HG03460 (cell line): ENCODE results near the gene CLIP4.
"Not testable (repeated sequence)": the region's sequence is repeated elsewhere in the genome, so short reads cannot be mapped to it uniquely, and the experiment has no call there.

ENCODE experiments used
- ATAC-seq: cut with Tn5 transposase; IDR thresholded peaks from one replicate; pipeline ENCODE4 v1.9.1; 2021; ENCODE audit not compliant: unreplicated experiment

CLIP4 gene

DNA sequence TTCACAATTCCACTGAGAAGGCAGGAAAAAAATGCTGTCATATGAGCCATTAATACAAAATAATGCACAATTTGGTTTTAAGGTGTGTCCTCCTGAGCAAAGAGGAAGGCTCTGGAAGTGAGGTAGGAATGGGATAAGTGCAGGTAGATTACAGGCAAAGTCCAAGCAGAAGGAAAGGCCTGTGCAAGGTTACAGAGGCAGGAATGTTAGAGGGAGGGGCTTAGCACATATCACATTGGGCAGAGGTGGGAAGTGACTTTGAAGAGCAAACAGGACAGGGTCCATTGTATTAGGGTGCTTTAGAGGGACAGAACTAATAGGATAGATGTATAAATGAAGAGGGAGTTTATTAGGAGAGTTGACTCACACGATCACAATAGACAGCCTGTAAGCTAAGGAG, 14.7 kb upstream of the CLIP4 start:
- no peak for ATAC-seq

DNA sequence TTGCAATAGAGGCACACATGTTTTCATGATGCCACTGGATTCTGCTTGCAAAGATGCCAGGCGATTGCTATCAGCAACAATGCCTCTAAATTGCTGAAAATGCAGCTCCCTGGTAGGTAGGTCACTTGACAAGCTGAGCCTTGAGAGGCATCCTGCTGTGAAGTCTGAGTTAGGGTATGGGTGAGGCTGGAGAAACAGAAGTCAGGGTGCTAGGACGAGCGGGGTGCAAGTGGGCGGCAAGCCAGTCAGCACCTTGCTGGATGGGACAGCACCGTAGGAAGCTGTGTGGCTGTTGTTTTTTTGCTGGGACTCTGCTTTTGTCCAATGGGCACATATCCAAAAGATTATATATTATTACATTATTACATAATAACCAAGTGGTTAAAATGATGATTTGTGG, 10.5 kb upstream of the CLIP4 start:
- no peak for ATAC-seq

DNA sequence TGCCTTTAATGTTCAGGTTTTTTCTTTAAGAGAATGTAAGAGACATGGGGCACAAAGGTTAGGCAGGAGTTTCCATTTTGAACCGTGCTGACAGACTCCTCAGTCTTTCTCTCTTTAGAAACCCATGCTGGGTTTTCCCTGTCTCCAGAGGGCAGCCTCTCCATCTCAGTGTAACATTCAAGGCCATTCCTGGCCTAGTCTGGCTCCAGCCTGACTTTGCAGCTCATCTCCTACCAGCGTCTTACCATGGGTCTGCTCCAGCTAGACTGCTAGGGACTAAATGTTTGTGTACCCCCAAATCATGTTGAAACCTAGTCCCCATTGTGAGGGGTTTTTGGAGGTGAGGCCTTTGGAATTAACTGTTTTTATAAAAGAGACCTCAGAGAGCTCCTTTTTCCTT, 9.8 kb upstream of the CLIP4 start:
- ATAC-seq = no peak

DNA sequence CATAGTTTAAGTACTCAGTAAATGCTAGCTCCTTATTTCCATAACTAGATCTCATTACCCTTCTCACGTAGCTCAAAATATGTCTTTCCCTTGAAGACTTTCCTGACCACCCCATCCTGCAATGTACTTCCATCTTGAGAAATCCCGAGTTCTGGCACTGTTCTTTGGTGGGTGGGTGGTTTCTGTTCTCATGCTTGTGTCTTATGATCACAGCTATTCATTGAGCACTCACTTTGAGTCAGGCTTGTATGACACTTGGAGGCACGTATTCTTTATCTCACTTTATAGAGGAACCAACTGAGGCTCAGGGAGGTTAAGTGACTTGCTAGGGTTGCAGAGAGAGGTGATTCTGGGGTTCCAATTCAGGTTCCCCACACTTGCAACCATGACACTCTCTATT, 9.0 kb upstream of the CLIP4 start:
- ATAC-seq = no peak

DNA sequence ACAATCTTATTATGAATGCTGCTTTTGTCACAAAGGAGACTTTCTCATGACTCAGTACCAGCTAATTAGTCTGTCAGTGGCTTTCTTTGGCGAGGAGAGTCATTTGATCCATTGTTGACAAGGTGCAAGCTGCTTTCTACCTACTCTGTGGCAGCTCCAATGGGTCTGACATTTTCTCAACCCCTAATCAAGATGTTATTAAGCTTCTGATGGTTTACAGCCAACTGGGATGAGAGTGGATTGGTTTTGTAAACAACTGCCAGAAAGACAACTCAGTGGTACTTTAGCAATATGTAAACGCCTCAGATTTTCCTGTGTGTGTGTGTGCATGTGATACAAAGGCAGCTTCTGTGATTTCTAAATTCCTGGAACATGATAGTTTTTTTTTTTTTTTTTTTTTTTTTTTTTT, 8.2 kb upstream of the CLIP4 start:
- ATAC-seq = no peak

DNA sequence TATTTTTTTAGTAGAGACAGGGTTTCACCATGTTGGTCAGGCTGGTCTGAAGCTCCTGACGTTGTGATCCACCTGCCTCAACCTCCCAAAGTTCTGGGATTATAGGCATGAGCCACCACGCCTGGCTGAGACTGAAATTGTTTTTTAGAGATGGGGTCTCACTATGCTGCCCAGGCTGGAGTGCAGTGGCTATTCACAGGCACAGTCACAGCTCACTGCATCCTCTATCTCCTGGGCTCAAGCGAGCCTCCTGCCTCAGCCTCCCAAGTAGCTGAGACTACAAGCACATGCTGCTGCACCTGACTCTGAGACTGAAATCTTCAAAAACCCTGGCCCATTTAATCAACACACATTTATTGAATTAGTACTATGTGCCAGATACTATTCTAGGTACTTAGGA, 7.7 kb upstream of the CLIP4 start:
- ATAC-seq = not testable (repeated sequence)

DNA sequence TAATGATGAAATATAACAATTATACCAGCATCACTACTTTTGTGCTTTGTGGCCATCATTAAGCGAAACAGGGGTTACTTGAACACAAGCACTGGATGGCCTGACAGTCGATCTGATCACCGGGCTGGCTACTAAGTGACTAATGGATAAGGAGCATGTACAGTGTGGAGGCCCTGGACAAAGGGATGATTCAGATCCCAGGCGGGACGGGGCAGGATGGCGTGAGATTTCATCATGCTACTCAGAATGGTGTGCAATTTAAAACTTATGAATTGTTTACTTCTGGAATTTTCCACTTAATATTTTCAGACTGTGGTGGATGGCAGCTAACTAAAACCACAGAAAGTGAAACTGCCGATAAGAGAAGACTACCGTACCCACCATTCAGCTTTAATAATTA, 7.0 kb upstream of the CLIP4 start:
- no peak for ATAC-seq

DNA sequence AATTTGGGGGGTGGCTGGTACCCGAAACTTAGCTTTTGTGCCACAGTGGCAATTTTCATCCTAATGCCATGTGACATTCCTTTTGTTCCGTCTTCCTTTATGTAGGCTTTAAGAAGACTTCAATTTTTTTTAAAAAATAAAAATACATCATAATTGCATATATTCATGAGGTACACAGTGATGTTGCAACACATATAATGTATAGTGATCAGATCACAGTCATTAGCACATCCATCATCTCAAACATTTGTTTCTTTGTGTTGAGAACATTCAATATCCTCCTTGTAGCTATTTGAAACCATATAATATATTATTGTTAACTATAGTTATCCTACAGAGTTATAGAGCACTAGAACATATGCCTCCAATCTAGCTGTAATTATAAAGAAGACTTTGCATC, 6.0 kb upstream of the CLIP4 start:
- ATAC-seq = no peak

DNA sequence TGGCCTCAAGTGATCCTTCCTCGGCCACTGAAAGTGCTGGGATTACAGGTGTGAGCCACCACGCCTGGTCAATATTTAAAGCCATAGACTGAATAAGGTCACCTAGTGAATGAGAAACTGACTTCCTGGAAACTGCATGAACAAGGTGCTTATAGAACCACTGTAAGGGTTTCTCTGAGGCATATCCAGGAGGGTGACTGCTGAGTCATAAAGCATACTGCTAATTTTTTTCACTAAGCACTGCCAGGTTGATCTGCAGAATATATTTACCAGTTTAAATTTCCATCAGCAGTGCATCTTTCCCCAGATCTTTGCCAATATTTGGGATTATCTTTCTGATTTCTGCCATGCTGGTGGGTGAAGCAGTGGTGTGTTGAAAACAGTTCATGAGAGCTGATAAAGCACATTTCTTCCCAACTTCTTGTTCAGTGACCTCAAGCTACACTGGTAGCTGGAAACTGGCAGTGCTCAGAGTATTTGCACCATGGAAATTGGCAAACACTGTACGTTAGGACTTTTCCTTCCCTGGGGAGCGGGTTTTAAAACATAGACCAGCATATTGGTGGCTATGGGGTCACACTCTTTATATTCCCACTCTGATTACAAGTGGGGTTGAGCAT, 4.2 kb upstream of the CLIP4 start:
- peak; percentile 43 for ATAC-seq

DNA sequence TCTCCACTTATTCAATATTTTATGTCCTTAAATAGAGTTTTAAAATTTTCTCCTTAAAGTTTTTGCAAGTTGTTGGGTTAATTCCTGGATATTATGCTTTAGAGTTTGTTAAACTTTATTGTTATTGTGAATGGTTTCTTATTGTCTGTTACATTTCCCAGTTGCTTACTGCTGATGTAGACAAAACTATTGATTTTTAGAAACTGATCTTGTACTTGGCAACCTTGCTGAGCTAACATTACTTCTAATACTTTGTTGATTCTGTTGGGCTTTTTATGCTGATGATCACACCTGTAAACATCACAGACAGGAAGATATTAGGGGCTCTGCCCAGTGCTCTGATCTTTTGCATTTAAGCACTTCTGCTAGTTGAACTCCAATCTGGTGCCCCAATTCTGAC, 2.8 kb upstream of the CLIP4 start:
- no peak for ATAC-seq

DNA sequence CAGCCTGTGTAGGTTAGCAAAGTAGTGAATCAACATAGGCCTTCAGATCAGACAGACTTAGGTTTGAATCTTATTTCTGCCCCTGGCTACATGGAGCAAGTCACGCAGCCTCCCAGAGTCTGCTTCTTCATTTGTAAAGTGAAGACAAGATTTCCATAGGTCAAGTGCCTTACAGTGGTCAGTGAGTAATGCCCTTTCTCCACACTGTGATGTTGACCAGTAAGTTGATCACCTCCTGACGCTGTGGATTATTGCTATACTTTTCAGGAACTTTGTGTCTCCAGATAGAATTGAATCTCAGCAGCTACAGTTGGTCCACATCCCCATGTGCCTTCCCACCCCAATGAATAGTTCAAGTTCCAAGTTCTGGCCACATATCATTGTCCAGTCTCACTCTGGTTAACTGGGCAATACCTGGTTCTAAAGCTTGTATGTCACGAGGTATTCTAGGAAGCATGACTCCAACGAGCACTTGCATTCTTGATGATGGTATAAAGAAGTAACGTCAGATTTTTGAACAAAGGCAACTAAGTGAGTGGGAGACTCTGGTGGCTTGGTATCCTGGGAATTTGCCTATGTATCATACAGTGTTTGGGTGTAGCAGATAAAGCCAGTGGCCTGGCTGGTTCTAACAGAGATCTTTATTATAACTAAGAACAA, 2.1 kb upstream of the CLIP4 start:
- no peak for ATAC-seq

DNA sequence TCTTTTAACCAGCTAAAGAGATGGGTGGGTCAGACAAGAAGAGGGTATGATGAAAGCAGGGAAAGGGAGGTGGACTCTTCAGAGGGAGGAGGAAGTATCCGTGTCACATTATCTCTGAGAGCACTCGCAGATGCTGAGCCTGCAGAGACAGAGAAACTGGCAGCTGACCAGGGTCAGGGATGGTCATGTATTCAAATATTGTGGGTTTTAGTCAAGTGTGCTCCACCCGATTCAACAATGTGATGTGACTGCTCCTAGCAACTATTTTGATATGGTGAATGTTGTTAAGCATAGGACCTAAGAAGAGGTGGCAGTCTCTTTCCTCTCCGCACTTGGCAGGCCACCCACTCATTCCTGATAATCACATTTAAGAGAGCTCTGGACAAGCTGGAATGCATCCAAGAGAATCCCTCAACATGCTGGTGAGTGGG, 1.3 kb upstream of the CLIP4 start:
- no peak for ATAC-seq

DNA sequence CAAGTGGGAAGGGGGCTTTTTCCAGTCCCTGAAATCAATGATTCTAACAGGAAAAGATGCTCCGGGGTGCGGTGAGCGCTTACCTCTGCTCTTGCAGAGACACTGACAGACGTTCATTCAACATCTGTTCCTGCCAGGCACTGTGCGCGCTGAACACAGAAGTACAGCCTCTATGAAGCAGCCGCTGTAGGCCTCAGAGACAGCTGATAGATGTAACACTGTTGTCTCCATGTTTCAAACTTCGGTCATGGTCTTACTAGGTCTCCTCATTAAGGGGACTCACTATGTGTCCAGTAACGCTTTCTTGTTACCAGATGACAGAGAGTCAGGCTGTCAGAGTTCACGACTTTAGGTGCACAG, 649 bp upstream of the CLIP4 start:
- no peak for ATAC-seq

DNA sequence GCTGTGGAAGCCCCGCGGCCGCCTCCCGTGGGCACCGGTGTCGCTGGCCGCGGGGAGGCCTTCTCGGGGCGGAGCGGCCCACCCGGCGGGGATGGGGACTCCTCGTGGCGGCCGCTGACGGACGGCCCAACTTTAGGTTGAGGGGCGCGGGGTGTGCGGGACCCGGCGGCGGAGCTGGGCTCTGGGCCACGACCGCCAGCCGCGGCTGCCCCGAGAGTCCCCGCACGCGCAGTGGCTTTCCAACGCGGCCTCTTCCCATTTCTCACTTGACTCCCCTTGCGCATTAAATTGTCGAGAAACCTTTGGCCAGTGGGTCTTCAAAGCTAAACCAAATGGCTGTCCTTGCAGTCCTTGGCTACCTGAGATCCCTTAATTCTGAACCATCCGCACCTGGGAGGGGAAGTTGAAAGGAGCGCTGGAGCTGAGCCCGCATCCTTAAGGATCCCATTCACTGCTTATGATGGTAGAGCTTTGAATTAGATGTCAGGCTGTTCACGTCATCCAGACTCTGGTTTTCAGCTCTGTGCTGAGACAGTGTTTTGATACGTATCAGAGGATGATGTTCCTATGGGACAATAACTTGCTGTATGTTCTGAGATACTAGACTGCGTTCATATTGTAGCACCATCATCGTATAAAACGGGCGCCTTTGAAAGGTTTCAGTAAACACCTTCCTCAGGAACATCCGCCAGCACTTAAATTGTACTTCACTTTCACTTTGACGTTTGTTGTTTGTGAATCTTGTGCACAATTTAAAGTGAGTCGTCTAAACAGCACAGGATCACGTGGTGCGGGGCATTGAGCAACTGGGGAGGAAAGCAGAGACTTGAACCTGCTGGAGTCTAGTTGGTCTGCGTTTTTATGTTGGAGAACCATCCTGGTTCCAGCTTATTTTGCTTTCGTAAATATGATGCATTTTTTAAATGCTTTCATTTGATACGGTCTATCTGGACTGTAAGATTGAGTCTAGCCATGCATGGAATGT, 874 bp downstream of the CLIP4 start:
- peak; percentile 41 for ATAC-seq

DNA sequence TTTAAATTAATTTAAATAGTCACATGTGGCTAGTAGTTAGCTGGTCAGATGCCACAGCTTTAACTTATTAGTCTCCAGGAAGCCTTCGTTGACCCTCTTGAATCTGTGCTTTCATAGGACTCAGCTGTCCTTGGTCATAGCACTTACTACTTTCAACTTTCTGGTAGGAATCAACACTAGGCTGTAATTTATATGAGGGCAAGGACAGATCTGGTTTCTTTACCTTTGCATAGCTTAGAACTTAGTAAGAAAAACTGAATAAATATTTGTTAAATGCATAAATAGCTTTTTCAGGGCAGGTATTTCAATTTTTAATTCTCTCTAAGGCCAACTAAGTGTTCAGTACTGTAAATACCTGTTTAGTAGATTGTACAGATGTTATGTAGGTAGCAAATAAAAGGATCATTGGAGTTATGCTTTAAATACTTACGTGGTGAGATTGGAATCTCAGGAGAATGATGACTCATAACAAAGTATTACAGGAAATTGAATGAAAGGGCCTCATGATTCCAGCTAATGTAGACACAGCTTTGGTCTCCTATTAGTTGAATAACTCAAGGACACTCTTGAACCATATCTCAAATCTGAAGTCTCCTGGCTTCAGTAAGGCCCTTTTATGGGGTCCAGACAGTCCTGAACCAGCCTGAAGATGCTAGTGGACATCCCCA, 2.6 kb downstream of the CLIP4 start:
- no peak for ATAC-seq

DNA sequence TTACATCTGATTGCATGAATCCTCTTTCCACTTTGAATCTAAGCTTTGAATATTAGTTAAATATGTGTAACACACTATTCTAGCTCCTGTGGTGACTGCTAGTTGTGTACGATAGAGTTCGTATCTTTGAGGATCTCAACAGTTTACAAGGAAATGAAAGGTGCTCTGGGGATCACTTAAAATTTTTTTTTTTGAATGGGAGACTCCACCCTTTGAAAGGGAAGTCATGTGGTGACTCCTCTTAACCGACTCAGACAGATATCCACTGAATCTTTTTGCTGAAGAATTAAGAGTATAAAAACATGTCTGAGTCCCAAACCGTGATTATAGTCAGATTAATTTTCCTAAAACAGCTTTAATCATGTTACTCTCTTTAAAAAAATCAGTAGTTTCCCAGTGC, 4.0 kb downstream of the CLIP4 start:
- no peak for ATAC-seq

DNA sequence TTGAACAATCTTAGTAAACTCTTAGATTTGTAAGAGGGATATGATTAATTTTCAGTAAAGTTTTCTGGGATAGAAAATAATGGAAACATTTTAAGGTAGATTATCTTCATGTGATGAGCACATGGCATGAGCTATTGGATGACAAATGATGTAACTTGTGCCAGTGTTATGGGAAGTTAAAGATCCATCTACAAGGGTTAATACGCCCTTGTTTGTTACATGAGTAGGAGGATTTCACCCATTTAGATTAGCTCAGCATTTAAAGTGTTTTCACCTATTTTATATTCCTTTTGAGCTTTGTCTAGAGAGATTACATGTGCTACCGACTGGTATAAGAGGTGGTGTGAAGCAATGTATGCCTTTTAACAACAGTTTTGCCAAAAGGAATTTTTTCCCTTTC, 5.6 kb downstream of the CLIP4 start:
- no peak for ATAC-seq

DNA sequence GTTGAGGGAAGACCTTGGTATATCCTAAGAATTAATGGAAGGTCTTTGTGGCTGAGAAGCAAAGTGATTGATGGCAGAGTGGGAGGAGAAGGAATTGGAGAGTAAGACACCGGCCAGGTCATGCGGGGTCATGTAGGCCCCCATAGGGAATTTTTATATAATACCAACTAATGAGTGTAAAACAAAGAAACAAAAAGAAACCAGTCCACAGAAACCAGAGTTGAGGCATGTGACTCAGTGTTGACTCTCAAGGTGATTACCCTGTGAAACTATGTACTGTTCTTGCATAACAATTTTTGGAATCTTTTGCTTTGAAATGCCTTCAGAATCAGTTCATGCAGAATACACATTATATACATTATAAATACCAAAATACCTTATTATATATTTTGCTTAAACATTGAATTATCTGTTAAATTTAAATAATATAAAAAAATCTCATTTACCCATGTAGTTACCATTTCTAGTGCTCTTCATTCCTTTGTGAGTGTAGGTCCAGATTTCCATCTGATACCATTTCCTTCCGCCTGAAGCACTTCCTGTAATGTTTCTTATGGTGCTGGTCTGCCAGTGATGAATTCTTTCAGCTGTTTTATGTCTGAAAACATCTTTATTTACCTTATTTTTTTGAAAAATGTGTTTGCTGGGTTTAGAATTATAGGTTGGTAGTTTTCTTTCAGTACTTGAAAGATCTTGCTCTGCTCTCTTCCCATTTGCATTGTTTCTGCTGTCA, 8.6 kb downstream of the CLIP4 start:
- no peak for ATAC-seq

DNA sequence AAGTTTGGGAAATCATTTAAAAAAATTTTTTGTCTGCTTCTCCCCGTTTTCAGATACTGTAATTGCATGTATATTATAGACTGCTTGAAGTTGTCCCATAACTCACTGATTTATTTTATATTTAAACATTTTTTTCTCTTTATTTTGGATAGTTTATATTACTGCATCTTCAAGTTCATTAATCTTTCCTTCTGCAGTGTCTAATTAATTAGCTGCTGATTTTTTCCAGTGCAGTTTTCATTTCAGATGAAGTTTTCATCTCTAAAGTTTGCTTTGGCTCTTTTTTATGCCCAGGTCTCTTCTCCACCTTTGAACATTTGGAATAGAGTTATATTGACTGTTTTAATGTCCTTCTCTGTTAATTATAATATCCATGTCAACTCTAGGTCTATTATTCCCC, 9.3 kb downstream of the CLIP4 start:
- no peak for ATAC-seq

DNA sequence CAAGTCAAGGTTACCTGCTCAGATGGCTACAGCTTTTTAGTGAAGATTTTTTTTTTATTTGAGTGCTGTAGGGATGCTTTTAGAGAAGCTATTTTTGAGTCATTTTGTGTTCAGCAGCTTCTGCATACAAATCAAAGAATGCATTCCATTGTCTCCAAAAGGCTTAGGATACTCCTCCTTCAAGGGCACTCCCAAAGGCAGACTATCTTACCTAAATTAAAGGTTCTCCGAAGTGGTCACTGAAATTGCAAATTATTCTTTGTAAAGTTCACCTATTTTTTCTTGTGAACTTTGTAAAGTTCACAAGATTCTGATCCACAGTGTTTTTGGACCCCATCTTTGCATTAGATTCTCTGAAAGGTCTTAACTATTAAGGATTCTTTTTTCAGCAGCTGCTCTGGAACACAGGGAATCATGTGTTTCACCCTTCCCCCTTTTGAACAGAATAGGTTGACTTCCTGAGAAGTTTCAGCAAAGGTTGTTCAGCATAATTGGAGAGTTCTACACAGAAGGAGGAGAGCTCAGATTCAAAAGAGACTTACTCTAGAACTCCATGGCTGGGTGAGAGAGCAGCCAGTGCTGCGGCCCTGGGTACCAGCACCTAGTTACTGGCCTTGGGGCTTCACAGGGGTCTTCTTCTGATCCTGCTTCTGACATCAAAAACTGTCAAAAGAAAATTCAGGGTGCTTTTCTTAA, 14.5 kb downstream of the CLIP4 start:
- peak; percentile 34 for ATAC-seq
